ENCODE results near the gene SNRPA. TPM values are rescaled to one million over a fixed set of nuclear protein-coding genes. Genes with fewer than 3 reads are reported as not detected.

The SNRPA gene
- total RNA-seq, 1 experiment from 2014 or later = 225 TPM

DNA sequence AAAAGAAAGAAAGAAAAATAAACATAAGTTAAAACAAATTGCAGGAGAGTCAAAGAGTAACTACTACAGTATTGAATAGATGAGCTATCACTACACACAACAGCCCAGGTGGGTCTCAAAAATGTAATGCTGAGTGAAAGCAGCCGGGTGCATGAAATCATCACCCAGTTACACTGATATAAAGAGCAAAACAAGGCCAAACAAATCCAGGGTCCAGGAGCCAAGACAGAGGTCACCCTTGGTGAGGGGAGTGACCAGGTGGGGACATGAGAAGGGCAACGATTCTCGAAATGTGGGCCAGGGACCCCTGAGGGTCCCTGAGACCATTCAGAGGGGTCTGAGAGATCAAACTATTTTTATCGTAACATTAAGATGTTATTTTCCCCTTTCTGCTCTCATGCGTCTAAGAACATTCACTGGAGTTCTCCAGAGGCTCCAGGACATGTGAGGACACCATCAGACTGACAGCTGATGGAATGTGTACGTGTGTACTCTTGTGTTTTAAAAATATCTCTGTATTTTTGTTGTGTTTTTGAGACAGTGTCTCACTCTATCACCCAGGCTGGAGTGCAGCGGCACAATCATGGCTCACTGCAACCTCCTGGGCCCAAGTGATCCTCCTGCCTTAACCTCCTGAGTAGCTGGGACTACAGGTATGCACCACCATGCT lies 44.9 kb upstream of the SNRPA start:
- Mint-ChIP-seq H3K27ac (peak overlapping the region; percentile 29 to 68 (median 64); a peak in 3 of 7 replicates), H3K36me3 (ENCODE audit: insufficient read depth in 1 of 3, low read depth in 3 of 3) (peaks cover 31 to 69% (median 67%) of the 10 kb centered on the region in 3 experiments), H3K9me3 (no peaks in the 10 kb centered on the region), H3K4me1 (peaks cover 5 to 10% of the 10 kb centered on the region in 2 experiments; a peak in 3 of 4 replicates), H3K4me3 (peak overlapping the region in 1 of 2 experiments; percentile 58; a peak in 1 of 5 replicates), H3K27me3 (ENCODE audit: low read depth) (no peaks in the 10 kb centered on the region; the same call in 1 of the 2 replicates)
- Histone ChIP-seq H4K91ac (ENCODE audit: insufficient read length, low read depth, low read length) (no peak overlapping the region), H2BK5ac (ENCODE audit: insufficient read length, low read length) (no peak overlapping the region), H2AK5ac (ENCODE audit: insufficient read length, low read length) (no peak overlapping the region), H3K9ac (ENCODE audit: extremely low read depth, insufficient read length, low read length) (no peak overlapping the region), H2AFZ (ENCODE audit: low read length) (no peak overlapping the region), H3K4me1 (ENCODE audit: insufficient read depth, low read length) (no peaks in the 10 kb centered on the region), H3K79me2 (ENCODE audit: insufficient read depth, low read length) (no peaks in the 10 kb centered on the region), H3K9me3 (ENCODE audit: control insufficient read depth, low read depth, low read length) (no peaks in the 10 kb centered on the region), H2BK12ac (ENCODE audit: insufficient read length, low read depth, low read length) (no peak overlapping the region), H3K79me1 (ENCODE audit: insufficient read depth, low read depth, low read length, poor library complexity, severe bottlenecking) (no peaks in the 10 kb centered on the region), H3K14ac (ENCODE audit: insufficient read depth, low read length) (no peak overlapping the region), H4K20me1 (ENCODE audit: control insufficient read depth, insufficient read depth, insufficient read length) (no peaks in the 10 kb centered on the region), H4K8ac (replicated peaks; ENCODE audit: insufficient read length, low read depth, low read length) (no peak overlapping the region), H3K27me3 (ENCODE audit: insufficient read depth, low read length) (no peaks in the 10 kb centered on the region), H3K23me2 (ENCODE audit: insufficient read length, low read depth, low read length, poor library complexity, severe bottlenecking) (no peaks in the 10 kb centered on the region), H3K4ac (ENCODE audit: low read depth, low read length) (no peak overlapping the region), H3K27ac (ENCODE audit: insufficient read length, low read depth, low read length) (no peak overlapping the region), H3K56ac (ENCODE audit: insufficient read length, low read depth, low read length) (no peak overlapping the region), H2BK120ac (ENCODE audit: low read depth, low read length, poor library complexity, severe bottlenecking) (no peak overlapping the region), H3K18ac (ENCODE audit: insufficient read length, low read depth, low read length) (no peak overlapping the region), H2BK15ac (ENCODE audit: low read depth, low read length) (no peak overlapping the region), H3T11ph (ENCODE audit: low read length) (no peak overlapping the region), H2BK20ac (ENCODE audit: low read depth, low read length, poor library complexity, severe bottlenecking) (no peak overlapping the region), H3K23ac (ENCODE audit: insufficient read length, low read depth, low read length) (no peak overlapping the region), H3K4me2 (ENCODE audit: insufficient read depth, insufficient read length, low read length) (no peak overlapping the region), H4K5ac (ENCODE audit: insufficient read length, low read depth, low read length) (no peak overlapping the region)
- DNase-seq = no peak
- no peak for TF ChIP-seq CTCF (conservative IDR thresholded peaks at IDR 0.05)
- no CpG with 5 or more reads among the region's 7 CpGs for WGBS (ENCODE audit: extremely low coverage, insufficient read length, low lambda C conversion rate)
